ENCODE data around the gene PRIMA1. TPM values are rescaled to one million over a fixed set of nuclear protein-coding genes. Genes with fewer than 3 reads are reported as not detected.

The PRIMA1 gene
- total RNA-seq: 2.0 and 2.1 TPM in 2 replicates
- long read RNA-seq: 0 reads

DNA sequence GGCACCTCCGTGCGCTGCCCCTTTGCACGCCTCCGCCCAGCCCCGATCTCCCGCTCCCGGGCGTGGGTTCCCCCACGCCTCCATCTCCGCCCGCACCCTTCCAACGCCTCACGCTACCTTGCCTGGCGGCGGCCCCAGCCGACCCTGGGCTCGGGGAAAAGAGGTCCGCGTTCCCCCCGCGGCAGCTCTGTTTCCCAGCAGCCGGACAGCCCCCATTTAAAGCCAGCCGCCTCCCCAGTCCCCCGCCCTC, at the start of gene PRIMA1:
PRIMA1 (minus strand) TSS at position 193 of the 250 bp plus-strand sequence. CDS start 767 bp downstream, outside the sequence.
- no peak for TF ChIP-seq CTCF (conservative IDR thresholded peaks at IDR 0.05)
- Mint-ChIP-seq H3K27me3 (ENCODE audit: low read depth) (peaks cover 63% of the 10 kb centered on the region), H3K36me3 (ENCODE audit: low read depth) (no peaks in the 10 kb centered on the region), H3K9me3 (no peaks in the 10 kb centered on the region), H3K4me3 (peak within 1 kb of the TSS; percentile 87), H3K27ac (ENCODE audit: unreplicated experiment) (no peak within 1 kb of the TSS), H3K4me1 (peaks cover 18% of the 10 kb centered on the region)
- no peak for DNase-seq (ENCODE audit: low read depth, low spot score)

DNA sequence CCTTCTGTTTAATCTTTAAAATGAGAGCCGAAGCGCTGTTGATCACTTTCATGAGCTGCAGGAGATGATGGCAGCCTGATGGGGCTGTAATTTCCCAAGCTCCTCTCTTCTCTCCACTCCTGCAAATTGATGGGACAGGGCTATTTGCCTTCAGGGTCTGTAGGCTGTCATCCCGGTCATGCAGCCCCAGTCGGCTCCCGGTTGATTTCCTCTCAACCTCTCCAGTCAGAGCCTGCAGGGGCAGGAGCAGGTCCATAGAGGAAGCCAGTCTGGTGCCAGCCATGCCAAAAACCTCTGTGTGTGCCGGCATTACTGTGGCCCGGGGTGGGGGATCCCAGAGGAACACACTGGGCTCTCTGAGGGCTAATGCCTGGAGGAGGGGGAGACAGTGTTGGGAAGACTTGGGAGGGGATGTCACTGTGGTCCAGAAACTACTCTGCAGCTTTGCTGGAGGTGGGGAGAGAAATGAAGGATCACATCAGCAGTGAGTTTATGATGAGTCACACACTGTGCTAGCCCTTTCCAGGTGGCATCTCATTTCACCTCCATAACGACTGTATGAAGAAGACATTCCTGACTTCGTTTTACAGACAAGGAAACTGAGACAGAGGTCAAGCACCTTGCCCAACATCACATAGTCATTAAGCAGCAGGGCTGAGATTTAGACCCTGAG, 46.5 kb upstream of the PRIMA1 start:
- DNase-seq (ENCODE audit: low read depth, low spot score): no peak
- Mint-ChIP-seq H3K27me3 (ENCODE audit: low read depth) (no peaks in the 10 kb centered on the region), H3K27ac (ENCODE audit: unreplicated experiment) (peak overlapping the region; percentile 62), H3K36me3 (ENCODE audit: low read depth) (no peaks in the 10 kb centered on the region), H3K4me3 (no peak overlapping the region), H3K4me1 (peaks cover 4% of the 10 kb centered on the region), H3K9me3 (no peaks in the 10 kb centered on the region)
- TF ChIP-seq CTCF (conservative IDR thresholded peaks at IDR 0.05): no peak

DNA sequence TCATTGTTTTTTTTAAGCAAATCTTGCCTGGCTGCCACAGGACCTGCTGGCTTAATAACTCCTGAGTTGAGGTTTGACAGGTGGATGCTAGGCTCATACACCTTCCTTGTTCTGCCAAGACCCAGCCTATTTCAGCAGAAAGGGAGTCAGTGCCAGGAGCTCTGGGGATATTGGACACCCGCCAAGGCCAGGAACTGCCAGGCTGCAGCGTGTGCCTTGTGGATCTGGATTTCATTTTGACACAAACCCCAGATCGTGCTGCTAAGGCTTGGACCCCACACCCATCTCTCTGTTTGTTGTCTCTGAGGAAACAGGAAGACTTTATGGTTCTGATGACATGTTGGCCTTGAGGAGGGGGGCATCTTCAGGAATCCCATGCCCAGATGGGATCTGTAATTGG, 44.4 kb upstream of the PRIMA1 start:
- no peak for TF ChIP-seq CTCF (conservative IDR thresholded peaks at IDR 0.05)
- no peak overlapping the region for H3K27ac Mint-ChIP-seq (ENCODE audit: unreplicated experiment)
- no peaks in the 10 kb centered on the region for H3K27me3 Mint-ChIP-seq (ENCODE audit: low read depth)
- peaks cover 4% of the 10 kb centered on the region for H3K4me1 Mint-ChIP-seq
- H3K36me3 Mint-ChIP-seq (ENCODE audit: low read depth): no peaks in the 10 kb centered on the region
- H3K9me3 Mint-ChIP-seq: no peaks in the 10 kb centered on the region
- DNase-seq (ENCODE audit: low read depth, low spot score): no peak
- no peak overlapping the region for H3K4me3 Mint-ChIP-seq

DNA sequence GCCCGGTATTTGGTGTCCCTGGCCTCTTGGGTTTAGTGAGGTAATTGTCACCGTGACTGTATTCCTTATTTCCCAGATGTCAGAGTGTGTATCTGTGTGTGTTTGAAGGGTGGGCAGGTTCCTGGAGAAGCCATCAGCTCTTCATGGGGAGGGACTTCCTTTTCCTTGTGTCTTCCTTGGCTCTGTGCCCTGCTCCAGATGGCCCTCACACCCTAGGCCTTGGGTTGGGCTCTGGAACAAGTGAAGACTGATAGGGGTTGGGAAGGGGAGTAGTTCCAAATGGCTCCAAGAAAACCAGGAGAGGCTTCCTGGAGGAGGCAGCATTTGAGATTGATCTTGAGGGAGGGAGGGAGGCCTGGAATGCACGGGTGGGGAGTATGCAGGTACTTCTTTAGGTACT, 43.8 kb upstream of the PRIMA1 start:
- H3K36me3 Mint-ChIP-seq (ENCODE audit: low read depth): no peaks in the 10 kb centered on the region
- H3K9me3 Mint-ChIP-seq: no peaks in the 10 kb centered on the region
- DNase-seq (ENCODE audit: low read depth, low spot score): no peak
- peaks cover 5% of the 10 kb centered on the region for H3K4me1 Mint-ChIP-seq
- H3K27me3 Mint-ChIP-seq (ENCODE audit: low read depth): no peaks in the 10 kb centered on the region
- H3K4me3 Mint-ChIP-seq: no peak overlapping the region
- H3K27ac Mint-ChIP-seq (ENCODE audit: unreplicated experiment): no peak overlapping the region
- no peak for TF ChIP-seq CTCF (conservative IDR thresholded peaks at IDR 0.05)

GRCh38 chr14:93830753-93831461, 42.6 kb upstream of the PRIMA1 start:
- Mint-ChIP-seq H3K36me3 (ENCODE audit: low read depth) (no peaks in the 10 kb centered on the region), H3K27ac (ENCODE audit: unreplicated experiment) (no peak overlapping the region), H3K4me1 (peaks cover 14% of the 10 kb centered on the region), H3K9me3 (no peaks in the 10 kb centered on the region), H3K27me3 (ENCODE audit: low read depth) (no peaks in the 10 kb centered on the region), H3K4me3 (no peak overlapping the region)
- no peak for DNase-seq (ENCODE audit: low read depth, low spot score)
- TF ChIP-seq CTCF (conservative IDR thresholded peaks at IDR 0.05): no peak
